ENCODE results near the gene MKS1. TPM values are rescaled to one million over a fixed set of nuclear protein-coding genes. Genes with fewer than 3 reads are reported as not detected.
A peak's percentile ranks its signal among the peaks of the same experiment; 100 is the strongest.

The MKS1 gene
- total RNA-seq, 1 donor, result 8.6 TPM

- no peak for TF ChIP-seq CTCF (IDR thresholded peaks at IDR 0.05; ENCODE audit: insufficient read depth, low read depth, low read length)
- no peak for DNase-seq (ENCODE audit: low read depth)
- H3K4me3 ChIP-seq (ENCODE audit: low read depth, low read length), result no peak overlapping the region
Observed at GRCh38 chr17:58228679-58229078, 9.6 kb upstream of the MKS1 start.

- DNase-seq (ENCODE audit: low read depth), result no peak
- no peak overlapping the region for H3K4me3 ChIP-seq (ENCODE audit: low read depth, low read length)
- no peak for TF ChIP-seq CTCF (IDR thresholded peaks at IDR 0.05; ENCODE audit: insufficient read depth, low read depth, low read length)
Observed at GRCh38 chr17:58227733-58228132, 8.7 kb upstream of the MKS1 start.

- no peak for TF ChIP-seq CTCF (IDR thresholded peaks at IDR 0.05; ENCODE audit: insufficient read depth, low read depth, low read length)
- DNase-seq (ENCODE audit: low read depth), result peak; percentile 28
- no peak overlapping the region for H3K4me3 ChIP-seq (ENCODE audit: low read depth, low read length)
Observed at GRCh38 chr17:58224315-58224714, 5.3 kb upstream of the MKS1 start.

DNA sequence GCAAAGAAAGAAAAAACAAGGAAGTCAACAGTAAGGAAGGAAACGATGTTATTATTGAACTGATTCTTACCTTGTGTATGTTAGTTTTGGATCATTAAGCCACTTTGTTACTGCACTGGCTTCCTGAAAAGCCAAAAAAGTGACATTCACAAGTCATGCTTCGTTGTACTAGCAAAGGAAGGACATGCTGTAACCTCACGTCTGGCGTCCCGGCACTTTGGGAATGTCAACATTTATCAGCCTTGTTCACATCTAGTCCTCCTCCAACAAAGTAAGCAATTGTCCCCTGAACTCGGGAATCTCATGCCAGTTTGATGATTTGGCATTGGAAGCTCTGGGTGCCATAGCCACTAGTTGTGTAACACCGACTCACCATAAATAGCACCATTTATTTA lies 731 bp upstream of the MKS1 start:
- no peak for TF ChIP-seq CTCF (IDR thresholded peaks at IDR 0.05; ENCODE audit: insufficient read depth, low read depth, low read length)
- peak overlapping the region; percentile 94 for H3K4me3 ChIP-seq (ENCODE audit: low read depth, low read length)
- DNase-seq (ENCODE audit: low read depth), result no peak

- no peak for DNase-seq (ENCODE audit: low read depth)
- H3K4me3 ChIP-seq (ENCODE audit: low read depth, low read length), result no peak overlapping the region
- no peak for TF ChIP-seq CTCF (IDR thresholded peaks at IDR 0.05; ENCODE audit: insufficient read depth, low read depth, low read length)
Observed at GRCh38 chr17:58217766-58218165, 1.3 kb downstream of the MKS1 start.

DNA sequence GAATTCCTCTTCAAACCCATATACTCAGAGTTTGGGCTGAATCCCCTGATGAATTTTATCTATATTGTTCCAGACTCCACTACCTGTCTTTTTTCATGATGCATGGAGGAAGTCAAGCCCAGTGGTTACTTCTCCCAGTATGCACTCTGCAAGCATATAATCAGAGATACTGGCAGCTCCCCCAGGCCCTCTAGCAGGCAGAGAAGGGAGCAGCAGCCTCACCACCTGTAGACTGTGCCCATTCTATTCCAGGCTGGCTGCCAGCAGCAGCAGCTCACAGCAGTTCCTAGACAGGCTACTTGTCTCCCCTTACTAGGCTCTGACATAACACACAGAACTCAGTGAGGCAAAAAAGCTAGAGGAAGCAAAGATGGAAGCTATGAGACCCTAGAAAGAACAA lies 3.4 kb downstream of the MKS1 start:
- H3K4me3 ChIP-seq (ENCODE audit: low read depth, low read length), result no peak overlapping the region
- TF ChIP-seq CTCF (IDR thresholded peaks at IDR 0.05; ENCODE audit: insufficient read depth, low read depth, low read length), result no peak

DNA sequence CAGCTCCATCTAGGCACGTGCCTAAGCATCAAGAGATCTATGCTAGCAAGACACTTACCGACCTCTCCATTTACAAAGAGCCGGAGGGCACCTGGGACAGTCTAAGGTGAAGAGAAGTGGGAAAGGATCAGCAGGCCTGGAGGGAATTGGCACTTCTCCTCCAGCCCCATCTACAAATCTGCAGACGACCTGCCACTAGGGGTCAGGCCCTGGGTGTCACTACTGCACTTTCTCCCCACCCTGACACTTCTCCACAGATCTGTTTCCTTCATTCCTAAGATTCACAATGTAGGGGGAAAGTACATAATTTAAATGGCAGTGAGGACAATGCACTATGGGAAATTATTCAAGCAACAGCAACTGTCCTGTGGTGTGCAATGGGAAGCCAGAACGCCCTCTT lies 8.1 kb downstream of the MKS1 start:
- no peak overlapping the region for H3K4me3 ChIP-seq (ENCODE audit: low read depth, low read length)
- no peak for DNase-seq (ENCODE audit: low read depth)
- TF ChIP-seq CTCF (IDR thresholded peaks at IDR 0.05; ENCODE audit: insufficient read depth, low read depth, low read length), result no peak

More for the DNA sequence above, 3.4 kb downstream of the MKS1 start:
- DNase-seq (ENCODE audit: low read depth), result no peak
